Middle frontal gyrus (tissue), 1 donor: Measurements from ENCODE around the gene ATP2A1.
"Not testable (repeated sequence)": the region's sequence is repeated elsewhere in the genome, so short reads cannot be mapped to it uniquely, and the experiment has no call there.

Experiments used
- DNase-seq: peaks from one replicate; pipeline ENCODE4 v3.0.0-alpha.2; 2015; ENCODE audit warnings: low spot score; ENCODE audit errors: extremely low spot score

ATP2A1 gene

DNA sequence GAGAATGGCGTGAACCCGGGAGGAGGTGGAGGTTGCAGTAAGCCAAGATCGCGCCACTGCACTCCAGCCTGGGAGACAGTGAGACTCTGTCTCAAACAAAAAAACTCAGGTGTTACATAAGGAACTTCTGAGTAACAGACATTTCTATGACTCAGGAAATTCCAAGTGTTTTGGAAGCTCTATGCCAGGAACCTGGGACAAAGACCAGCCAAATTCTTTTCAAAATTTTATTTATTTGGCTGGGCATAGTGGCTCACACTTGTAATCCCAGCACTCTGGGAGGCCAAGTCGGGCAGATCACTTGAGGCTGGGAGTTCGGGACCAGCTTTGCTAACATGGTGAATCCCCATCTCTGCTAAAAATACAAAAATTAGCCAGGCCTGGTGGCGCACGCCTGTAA lies 19.9 kb upstream of the ATP2A1 start:
- DNase-seq: no peak

DNA sequence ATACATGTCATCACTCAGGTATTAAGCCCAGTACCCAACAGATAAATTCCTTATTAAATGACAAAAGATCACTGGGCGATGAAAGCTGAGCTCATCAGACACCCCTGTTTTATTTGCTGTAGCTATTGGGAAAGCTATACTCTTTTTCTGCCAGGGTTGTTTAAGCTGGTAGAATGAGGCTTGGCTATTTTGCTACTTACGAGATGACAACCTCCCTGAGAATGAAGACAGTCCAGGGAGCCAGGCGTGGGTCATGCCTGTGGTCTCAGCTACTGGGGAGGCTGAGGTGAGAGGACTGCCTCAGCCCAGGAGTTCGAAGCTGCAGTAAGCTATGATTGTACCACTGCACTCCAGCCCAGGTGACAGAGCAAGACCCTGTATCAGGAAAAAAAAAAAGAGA lies 19.0 kb upstream of the ATP2A1 start:
- DNase-seq: no peak

DNA sequence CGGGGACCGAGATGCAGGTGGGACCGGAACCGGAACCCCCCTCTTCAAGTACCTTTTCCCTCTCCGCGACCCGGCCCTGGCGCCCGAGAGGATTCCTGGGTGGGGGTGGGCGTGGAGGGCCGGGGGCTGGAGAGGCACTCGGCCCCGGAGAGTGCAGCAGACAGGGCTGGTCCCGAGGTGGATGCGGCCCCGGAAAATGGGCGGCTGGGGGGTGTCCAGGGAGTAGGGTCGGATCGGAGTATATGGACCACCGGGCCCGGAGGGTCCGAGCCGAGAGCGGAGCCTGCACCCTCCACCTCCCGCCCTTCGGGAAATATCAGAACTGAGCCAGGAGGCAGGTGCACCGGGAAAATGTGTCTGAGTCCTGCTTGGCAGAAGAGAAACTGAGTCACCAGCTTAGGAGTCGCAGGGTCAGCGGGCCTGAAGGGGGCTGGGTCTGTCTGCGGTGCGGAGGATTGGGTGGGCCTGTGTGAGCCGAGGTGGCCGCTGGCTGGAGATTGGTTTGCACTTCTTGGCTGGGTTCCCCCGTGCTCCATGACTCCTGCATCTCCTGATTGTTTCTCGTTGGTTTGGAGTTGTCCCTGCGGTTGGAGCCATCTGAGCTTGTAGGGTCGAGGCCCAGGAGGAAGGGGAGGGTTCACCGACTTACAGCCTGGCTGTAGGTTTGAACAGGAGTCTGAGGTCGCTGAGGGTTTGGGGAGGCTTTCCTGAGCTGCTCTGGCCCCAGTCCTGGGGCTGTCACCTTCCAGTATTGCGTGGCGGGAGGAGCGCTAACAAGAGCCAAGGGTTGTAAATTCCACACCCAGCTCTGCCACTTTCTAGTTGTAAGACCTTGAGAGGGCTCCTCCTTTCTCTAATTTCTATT lies 14.1 kb upstream of the ATP2A1 start:
- no peak for DNase-seq

DNA sequence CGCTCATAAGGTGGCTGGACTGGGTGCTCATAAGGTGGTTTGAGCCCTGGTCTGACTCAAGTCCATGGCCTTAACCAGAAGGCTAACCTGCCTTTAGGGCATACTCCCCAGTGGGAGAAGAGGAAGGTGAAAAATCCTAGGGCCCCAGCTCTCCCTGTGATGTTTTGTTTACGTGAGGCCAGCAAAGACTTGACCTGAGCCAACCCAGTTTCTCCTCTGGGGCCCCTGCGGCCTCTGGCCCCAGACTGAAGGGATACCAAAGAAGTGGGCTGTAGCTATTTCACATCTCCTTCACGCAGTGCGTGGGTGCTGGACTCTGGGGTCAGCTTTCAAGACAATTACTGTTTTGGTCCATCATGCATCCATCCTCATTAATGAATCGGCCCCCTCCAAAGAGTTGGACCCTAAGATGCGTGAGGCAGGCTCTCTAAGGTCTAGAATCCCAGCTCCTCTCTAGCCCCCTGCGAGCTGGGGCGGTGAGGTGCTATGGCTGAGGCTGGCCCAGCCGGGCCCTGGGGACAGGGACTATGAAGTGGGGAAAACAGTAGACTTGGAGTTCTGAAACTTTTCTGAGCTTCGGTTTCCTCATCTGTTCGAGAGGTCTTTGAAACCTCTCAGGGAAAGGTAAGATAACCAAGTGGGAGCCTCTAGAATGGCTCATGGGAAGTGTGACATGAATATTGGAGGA lies 13.1 kb upstream of the ATP2A1 start:
- DNase-seq: no peak

DNA sequence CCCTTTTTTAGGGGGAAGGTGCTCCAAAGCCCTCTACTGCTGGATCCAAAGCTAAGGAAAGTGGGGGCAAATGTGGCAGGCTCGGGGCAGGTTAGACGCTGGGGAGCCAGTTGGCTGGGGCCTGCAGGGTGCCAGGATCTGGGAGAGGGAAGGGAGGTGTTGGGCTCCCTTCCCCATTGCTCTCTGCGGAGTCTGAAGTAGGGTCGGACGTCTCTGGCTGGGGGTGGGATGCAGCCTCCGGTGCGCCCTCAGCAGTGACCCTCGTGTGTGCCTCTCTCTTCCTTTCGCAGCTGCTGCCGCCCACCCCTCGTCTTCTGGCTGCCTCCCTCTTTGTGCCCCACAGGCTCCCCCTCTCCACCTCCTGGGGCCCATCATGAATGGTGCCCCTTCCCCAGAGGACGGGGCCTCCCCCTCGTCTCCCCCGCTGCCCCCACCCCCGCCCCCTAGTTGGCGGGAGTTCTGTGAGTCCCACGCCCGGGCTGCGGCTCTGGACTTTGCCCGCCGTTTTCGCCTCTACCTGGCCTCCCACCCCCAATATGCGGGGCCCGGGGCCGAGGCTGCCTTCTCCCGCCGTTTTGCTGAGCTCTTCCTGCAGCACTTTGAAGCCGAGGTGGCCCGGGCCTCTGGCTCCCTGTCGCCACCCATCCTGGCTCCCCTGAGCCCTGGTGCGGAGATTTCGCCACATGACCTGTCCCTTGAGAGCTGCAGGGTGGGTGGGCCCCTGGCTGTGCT lies 12.4 kb upstream of the ATP2A1 start:
- no peak for DNase-seq

DNA sequence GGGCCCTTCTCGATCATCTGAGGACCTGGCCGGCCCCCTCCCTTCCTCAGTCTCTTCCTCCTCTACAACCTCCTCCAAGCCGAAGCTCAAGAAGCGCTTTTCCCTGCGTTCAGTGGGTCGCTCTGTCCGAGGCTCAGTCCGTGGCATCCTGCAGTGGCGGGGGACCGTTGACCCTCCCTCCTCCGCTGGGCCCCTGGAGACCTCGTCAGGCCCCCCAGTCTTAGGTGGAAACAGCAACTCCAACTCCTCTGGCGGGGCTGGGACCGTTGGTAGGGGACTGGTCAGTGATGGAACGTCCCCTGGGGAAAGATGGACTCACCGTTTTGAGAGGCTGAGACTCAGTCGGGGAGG lies 11.9 kb upstream of the ATP2A1 start:
- no peak for DNase-seq

DNA sequence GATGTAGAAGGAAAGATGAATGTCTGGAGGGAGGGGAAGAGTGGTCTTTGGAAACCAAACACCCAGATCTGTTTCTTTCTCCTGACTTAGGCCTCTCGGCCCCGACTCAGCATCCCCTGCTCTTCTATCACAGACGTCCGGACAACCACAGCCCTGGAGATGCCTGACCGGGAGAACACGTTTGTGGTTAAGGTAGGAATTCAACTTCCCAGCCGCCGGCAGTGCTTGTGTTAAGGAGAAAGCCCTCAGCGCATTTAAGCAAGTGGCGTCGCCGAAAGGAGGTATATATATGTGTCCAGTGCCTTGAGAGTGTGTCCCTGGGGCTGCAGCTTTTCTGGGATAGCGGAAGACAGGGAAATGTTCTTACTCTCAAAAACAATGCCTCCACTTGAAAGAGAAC lies 11.0 kb upstream of the ATP2A1 start:
- DNase-seq: no peak

DNA sequence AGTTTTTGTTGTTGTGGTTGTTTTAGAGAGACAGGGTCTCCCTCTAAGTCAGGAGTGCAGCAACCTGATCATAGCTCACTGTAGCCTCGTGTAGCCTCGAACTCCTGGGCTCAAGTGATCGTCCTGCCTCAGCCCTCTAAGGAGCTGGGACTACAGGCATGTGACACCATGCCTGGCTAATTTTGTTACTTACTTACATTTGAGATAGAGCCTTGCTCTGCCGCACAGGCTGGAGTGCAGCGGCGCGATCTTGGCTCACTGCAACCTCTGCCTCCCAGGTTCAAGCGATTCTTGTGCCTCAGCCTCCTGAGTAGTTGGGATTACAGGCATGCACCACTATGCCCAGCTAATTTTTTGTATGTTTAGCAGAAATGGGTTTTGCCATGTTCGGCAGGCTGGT lies 10.6 kb upstream of the ATP2A1 start:
- not testable (repeated sequence) for DNase-seq

DNA sequence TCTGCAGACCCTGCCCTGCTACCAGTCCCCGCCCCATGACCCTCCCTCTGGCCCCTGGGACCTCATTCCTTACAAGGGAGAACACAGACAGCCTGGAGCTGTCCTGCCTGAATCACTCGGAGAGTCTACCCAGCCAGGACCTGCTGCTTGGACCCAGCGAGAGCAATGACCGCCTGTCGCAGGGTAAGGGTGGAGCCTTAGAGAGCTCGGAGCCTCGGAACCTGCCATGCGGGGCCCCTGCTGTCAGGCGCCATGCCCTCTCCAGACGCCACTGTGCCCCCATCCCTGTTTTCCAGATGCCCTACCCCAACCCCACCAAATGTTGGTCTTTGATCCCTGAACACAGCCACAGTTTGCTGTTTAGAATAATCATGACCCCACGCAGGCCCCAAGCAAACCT lies 9.1 kb upstream of the ATP2A1 start:
- DNase-seq: no peak

DNA sequence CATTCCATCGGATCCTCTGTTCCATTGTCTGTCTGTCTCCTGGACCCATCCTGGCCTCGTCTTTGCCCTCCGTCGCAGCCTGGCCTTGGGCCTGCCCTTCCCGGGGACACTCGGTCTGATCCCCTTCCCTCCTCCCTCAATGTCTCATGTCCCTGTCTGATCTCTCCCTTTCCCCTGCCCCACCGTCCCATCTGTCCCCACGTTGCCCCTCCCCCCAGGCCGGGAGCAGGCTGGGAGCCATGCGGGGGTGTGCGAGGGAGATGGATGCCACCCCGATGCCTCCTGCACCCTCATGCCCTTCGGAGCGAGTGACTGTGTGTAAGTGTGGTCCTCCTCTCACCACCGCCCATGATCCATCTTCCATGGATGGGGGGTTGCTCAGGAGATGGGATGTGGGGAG lies 5.3 kb upstream of the ATP2A1 start:
- DNase-seq: no peak

DNA sequence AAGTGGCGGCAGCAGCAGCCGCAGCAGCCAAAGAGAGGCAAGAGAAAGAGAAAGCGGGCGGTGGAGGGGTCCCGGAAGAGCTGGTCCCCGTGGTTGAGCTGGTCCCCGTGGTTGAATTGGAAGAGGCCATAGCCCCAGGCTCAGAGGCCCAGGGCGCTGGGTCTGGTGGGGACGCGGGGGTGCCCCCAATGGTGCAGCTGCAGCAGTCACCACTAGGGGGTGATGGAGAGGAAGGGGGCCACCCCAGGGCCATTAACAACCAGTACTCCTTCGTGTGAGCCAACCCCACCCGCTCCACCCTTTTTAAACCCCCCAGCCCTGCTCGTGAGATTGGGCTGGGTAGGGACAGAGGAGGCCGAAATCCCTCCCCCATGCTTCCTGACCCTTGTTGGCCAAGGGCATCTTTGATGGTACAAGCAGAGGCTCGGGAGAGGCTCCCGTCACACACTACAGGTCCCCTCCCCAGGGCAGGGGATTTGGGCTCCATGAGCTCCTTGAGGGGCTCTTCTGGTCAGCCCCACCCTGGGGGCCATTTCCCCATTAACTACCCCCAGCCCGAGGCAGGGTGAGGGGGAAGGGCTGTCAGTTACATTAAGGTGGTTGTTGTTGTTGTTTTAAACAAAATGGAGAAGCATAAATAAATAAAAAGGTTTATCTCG lies 4.6 kb upstream of the ATP2A1 start:
- no peak for DNase-seq

DNA sequence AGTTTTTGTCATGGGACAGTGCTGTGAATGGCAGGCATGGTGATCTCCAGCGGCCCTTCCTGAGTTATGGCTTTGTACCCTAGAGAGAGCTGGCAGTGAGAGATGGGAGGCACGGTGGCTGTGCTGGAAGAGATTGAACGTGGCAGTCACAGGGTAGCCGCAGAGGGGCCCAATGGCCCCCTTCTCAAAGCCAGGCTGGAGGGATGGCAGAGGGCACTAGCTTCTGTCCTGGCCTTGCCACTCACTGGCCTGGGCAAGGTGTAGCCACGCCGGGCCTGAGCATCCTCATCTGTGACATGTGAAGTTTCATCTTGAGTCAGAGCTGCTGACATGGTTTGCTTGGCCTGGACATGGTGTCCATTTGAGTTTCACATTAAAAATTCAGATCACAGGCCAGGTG lies 3.9 kb upstream of the ATP2A1 start:
- DNase-seq: no peak

DNA sequence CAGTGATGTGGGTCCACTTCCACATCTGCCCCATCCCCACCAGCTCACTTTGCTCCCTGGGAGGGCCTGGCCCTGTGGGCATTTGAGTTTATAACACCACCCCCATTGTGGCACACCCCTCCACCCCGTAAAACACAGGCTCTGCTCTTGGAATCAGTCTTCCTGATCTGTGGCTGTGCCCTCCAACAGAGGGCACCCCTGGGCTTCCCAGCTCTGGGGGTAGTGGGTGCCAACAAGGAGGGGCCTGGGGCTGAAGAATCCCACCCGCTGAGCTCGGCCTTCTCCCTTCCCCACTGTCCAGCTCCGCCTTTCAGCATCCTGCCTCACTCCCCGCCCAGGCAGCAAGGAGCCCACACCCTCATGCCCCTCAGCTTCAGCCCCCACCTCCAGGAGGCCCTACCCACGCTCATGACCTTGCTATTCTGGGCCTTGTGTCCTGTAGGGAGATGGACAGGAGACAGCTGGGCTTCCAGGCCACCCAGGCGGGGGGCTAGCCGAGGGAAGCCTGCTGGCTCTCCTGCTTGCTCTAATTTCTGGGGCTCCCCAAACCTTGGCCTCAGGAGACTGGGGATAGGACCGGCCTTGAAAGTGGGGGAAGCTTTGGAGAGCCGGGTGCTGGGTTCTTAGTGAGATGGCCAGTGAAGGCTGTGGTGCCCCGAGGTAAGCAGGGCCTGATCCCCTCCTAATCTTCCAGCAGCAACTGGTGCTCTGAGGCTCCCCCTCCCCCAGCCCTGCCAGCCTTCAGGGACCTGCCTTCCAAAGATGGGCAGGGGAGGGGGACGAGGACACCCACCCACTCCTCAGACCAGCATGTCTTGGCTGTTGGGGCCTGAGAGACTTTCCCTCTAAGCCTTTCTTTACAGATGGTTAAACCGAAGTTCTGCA lies 2.9 kb upstream of the ATP2A1 start:
- no peak for DNase-seq

DNA sequence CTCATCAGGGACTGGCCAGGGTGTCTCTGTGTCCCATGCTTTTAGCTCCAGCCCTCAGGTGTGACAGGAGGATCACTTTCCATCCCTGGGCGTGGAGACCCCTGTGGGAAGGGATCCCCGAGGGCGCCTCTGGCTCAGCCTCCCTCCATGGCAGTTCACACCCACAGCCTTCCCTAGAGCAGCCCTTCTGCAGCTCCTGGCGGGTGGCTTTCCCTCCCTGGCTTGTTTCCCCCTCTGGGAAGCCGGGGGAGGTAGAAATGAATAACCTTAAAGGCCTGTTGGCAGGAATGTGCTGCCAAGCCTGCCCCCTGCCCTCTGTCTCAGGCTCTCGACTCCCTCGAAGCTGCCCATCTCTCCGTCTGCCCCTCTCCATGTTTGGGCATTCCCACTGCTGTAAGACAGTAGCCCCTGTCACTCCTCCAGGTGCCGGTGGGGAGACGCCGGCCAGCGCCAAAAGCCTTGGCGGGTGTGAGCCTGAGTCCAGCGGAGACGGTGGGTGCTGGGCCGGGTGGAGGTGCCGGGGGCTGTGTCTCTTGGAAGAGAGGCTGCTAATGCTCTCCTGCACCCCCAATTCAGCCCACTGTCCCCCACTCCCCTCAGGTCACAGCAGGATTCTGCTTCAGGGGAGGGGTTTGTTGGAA lies 2.1 kb upstream of the ATP2A1 start:
- DNase-seq: no peak

DNA sequence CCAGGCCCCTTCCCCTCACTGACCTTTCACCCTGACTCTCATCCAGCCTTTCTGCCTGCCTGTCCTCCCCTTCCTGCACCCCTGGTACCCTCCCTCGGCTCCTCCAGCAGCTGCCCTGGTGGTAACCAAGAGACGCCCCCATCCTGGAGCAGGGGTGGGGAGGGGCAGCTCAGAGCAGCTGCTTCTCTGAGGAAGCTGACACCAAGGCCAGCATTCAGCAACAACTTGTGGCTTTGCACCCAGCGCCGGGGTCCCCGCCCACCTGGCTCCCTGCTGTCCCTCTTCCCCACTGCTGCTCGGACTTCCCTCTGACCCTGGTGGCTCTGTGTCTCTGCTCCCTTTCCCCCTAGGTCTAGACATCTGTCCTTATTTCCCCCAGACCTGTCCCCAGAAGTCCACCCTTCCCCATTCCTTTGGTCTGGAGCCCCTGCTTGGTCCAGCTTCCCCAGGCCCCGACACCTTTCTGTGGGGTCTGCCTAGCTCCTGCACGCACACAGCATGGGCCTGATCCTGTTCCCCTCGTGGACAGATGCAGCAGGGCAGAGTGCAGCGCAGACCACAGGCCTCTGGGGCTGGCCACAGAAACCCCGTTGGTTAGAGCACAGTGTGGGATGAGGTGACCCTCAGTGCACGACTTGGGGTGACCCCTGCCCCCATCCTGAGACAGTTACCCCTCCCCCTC lies 1.2 kb upstream of the ATP2A1 start:
- no peak for DNase-seq

DNA sequence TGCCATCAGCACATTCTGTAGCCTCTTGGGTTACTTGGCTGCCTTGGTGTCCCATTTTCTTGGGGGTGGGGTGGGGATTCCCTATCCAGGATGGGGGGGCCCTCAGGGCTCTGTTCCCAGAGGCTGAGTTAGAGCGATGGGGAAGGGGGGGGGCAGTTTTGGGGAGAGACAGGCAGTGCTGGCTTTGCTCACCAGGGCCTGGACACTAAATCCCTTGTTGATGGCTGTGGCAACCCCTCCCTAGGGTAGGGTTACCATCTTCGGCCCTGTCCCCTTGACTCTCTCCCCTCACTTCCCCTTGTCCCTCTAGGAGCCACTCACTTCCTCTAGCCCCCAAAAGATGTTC lies 660 bp upstream of the ATP2A1 start:
- no peak for DNase-seq

DNA sequence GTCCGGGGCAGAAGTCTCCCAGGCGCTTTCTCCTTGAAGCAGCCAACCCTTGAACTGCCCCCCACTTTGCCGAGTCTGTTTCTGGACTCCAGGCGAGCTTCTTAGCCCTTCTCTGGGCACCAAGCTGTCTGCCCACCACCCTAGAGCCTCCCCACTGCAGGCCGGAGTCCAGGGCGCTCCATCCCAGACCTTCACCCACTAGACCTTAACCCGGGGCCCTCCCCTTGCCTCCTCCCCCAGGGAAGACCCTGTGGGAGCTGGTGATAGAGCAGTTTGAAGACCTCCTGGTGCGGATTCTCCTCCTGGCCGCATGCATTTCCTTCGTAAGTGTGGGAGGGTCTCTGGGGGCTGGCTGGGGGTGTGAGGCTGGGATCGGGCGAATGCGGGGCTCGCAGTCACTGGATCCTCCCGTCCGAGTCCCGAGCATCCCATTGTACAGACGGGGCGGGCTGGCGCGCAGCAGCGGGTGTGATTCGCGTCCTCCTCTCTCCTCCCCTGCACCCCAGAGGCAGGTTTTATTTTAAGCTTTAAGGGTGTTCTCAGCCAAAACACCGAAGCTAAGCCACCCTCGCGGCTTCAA lies 1.1 kb downstream of the ATP2A1 start:
- DNase-seq: no peak

DNA sequence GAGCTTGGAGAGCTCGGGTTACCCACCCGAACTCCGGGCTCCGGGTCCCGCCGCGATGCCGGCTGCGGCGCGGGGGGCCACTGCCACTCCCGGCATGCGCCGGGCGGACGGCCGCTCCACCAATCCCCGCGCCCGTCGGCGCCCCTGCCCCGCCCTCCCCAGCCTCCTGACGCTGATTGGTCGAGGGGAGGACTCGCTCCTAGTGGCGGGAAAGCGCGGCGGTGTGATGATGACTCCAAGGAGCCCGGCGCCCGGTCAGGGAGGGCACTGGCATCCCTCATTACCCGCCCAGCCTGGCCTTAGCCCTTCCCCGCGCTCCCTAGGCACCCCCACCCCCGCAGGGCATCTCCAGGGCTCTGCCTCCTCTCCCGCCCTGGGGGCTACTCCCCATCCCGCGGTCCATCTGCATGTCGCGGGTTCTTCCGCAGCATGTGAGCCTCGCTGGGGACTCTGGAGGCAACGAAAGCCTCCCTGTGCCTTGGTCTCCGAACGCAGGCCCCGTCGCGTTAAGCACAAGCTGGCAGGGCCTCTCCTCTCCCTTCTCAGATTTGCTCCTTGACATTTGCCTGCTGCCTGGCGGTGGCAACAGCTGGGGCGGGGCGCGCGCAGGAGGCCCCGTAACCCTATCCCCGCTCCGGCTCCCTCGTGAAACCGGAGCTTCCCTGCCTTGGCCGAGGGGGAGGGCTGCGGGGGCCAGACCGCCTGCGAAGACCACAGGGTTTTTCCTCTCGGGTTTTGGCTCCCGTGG lies 1.7 kb downstream of the ATP2A1 start:
- peak; percentile 74 for DNase-seq

DNA sequence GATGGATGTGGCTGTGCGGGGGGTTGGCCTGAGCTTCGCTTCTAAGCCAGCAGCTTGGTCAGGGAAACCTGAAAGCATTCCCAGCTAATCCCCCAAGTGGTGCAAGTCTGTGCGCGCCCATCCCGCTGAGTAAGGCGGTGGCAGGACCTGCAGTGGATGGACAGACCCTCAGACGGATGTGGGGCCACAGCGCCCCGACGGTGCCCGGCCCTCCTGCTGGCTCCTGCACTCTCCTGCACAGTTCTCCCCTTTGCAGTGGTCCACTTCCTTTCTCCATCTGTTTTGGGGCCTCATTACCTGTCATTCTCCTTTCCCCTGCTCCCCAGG lies 2.3 kb downstream of the ATP2A1 start:
- DNase-seq: no peak
